Activated CD8-positive, alpha-beta memory T cell treated with anti-CD3 and anti-CD28 coated beads for 36 hours (primary cell): ENCODE results near the gene MFSD11. TPM values are rescaled to one million over a fixed set of nuclear protein-coding genes. Genes with fewer than 3 reads are reported as not detected.
"Not testable (repeated sequence)": the region's sequence is repeated elsewhere in the genome, so short reads cannot be mapped to it uniquely, and the experiment has no call there.

Experiments
- CTCF ChIA-PET: fragments of 350-600 bp; sonication (Branson Sonifier 250); formaldehyde crosslinking; loops from one replicate; lab custom pipeline; 2021; ENCODE audit warnings: antibody characterized with exemption; lab: Charles Lee
- POLR2A ChIA-PET: fragments of 350-600 bp; sonication (Branson Sonifier 250); formaldehyde crosslinking; loops from one replicate; lab custom pipeline; 2021; ENCODE audit warnings: antibody characterized with exemption; lab: Charles Lee
- total RNA-seq, 2 experiments: library from RNA; stranded (reverse); gene quantifications; one replicate each; pipeline ENCODE4 v1.2.3, GENCODE V29; 2021

MFSD11 gene
- total RNA-seq: 10 to 100 TPM; 17.3 to 19.8 TPM

DNA sequence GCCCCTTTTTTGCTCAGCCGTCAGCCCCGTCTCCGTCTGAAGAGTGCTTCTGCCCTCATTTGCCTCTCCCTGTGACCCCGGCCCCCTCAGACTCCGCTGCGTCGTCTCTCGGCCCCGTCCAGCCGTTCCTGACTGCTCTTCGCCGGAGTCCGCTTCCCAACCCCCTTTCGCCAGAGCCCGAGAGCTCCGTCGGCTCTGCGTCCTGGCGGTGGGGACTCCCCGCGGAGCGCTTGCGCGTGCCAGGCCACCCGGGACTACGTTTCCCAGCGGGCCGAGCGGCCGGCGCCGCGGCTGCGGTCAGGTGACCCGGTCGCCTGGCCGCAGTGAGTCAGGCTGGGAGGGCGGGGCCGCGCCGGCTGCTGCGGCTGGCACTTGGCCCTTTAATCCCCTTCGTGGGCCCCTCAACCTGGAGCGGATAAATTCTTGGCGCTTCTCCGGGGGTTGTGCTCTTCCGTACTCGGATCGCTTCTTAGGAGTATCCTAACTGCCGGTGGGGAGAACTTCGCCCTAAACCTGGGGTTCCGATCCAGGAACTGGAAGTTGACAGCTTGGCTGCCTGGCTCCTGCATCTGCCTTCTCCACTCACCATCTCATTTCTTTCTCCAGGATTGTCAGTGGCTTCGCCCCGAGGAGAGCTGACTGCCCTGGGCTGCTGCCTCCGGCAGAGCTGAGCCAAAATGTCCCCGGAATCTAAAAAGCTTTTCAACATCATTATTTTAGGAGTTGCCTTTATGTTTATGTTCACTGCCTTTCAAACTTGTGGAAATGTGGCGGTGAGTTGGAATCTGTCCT lies at the start of gene MFSD11:
Gene MFSD11 (plus strand): TSS at position 444 of the 792 bp plus-strand sequence. CDS start 234 bp downstream, at position 678.
- ChIA-PET CTCF (interaction anchor here (0.9 to 3.3 kb wide), 2 partner anchors 11 to 35 kb away, joined by 3 to 18 read pairs; partner anchors contain the start of genes JMJD6 and METTL23), POLR2A (interaction anchor here (0.6 to 5.5 kb wide), 5 partner anchors 11 to 469 kb away, joined by 3 to 87 read pairs (median 5); partner anchors contain the start of genes JMJD6 and METTL23)

DNA sequence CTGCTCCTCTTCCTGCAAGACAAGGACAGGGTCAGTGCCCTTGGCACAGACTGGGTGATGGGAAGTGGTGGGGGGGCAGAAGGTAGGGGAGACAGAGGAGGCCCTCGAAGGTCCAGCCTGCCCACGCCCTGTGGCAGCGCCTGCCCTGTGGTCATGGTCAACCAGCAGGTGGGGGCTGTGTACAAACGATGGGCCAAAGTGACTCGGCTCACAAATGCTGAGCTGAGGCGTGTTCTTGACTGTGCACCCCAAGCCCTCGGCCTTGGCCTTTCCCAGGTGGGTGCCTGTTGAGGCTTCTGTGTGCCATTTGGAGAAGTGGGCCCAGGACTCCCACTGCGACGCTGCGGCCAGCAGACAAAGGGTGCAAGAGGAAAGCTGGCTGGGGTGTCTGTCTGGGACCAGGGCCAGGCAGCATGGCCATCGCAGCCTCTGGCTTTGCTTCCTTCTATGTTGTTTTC lies 49.7 kb upstream of the MFSD11 start:
- POLR2A ChIA-PET: no interaction called here
- CTCF ChIA-PET: no interaction called here

DNA sequence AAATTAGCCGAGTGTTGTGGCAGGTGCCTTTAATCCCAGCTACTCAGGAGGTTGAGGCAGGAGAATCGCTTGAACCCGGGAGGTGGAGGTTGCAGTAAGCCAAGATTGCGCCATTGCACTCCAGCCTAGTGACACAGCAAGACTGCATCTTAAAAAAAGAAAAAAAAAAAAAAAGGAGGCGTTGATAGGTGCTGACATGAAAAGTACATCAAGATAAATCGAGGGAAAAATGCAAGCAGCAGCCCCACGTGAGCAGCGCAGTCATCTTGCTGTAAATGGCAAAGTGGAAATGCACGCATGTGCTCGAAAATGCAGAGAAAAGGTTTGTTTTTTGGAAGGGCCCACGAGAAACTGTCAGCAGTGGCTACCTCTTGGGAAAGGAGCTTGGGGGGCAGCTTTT lies 48.1 kb upstream of the MFSD11 start:
- CTCF ChIA-PET: interaction anchor here (0.6 to 1.2 kb wide), 4 partner anchors 9 to 167 kb away, joined by 3 to 5 read pairs (median 4); no protein-coding TSS in a partner anchor

DNA sequence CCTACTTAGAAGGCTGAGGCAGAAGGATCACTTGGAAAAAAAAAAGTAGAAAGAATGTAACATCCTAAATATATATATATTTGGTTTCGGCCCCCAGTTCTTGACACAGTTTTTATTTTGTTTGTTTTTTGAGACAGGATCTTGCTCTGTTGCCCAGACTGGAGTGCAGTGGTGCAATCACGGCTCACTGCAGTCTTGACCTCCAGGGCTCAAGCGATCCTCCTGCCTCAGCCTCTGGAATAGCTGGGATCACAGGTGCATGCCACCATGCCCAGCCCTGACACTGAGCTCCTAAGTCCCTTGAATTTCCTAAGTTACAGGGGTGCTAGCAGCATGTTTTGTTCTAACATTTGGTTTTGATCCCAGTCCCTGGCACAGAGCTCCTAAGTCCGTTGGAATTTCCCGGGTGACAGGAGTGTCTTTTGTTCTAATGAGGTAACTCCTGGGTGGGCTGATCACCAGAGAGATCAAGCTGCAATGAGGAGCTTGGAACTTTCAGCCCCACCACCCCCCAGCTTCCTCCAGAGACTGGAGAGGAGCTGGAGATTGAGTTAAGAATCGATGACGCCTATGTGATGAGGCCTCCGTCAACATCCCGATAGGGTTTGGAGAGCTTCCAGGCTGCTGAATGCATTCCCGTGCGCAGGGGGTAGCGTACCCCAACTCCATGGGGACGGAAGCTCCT lies 47.2 kb upstream of the MFSD11 start:
- CTCF ChIA-PET: interaction anchor here (0.9 to 1.2 kb wide), 3 partner anchors 9 to 168 kb away, joined by 3 to 5 read pairs (median 3); partner anchors contain the start of gene MXRA7
- POLR2A ChIA-PET: no interaction called here

More for the DNA sequence above, 48.1 kb upstream of the MFSD11 start:
- POLR2A ChIA-PET: interaction anchor here (0.6 kb wide), 1 partner anchor 204 kb away, joined by 4 read pairs; no protein-coding TSS in a partner anchor

DNA sequence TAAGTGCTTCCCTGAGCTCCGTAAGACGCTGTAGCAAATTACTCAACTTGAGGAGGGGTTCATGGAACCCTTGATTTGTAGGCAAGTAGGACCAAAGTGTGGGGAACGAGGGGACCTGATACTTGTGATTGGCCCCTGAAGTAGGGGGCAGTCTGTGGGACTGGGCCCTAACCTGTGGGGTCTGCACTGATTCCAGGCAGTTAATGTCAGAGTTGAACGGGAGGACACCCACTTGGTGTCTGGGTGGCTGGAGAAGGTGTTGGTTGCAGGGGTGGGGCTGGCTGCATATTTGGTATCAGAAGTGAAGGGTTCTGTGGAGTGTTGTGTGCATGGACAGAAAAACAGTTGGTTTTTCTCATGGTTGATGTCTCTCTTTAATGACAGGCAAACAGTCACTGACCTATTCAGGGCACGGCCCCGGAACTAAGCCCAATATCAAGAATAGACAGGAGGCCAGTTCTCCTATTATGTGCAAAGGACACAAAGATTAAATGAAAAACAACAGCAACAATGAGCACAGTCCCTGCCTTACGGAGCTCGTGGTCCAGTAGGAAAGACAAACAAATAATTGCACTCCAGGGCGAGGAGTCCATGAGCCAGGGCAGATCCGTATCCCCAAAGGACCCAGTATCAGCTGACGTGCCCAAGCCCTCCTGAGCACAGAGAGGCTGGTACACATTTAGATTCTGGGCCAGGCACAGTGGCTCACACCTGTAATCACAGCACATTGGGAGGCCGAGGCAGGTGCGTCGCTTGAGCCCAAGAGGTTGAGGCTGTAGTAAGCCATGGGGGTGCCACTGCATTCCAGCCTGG lies 46.3 kb upstream of the MFSD11 start:
- CTCF ChIA-PET: interaction anchor here (0.9 to 1.1 kb wide), 2 partner anchors 10 to 19 kb away, joined by 3 read pairs; partner anchors contain the start of gene MXRA7

DNA sequence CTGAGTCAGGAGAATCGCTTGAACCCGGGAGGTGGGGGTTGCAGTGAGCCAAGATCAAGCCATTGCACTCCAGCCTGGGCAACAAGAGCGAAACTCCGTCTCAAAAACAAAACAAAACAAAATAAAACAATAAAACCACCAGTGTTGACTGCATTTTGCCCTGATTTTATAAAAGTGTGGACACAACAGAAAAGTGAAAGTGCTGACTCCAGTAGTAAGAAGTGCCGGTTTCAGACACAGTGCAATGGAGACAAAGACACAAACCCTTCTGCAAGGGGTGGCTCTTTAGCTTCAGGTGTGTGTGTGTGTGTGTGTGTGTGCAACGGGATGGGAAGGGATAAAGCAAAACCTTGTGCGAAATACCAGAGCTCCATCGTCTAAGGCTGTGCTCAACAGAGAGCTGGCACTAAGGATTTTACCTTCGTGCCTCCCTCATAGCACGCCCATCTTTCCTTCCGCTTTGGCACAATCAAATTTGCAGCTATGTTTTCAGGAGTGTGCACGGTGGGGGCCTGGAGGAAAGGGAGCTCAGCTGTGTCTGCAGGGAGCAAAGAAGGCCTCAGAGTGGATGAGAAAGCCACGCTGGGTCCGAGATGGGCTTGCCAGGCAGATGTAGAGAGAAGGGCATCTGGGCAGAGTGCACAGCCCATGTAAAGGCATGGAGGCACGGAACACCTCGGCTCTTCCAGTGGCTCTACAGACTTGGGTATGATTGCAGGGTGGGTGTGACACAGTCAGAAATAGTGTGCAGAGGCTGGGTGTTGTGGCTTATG lies 42.7 kb upstream of the MFSD11 start:
- POLR2A ChIA-PET: interaction anchor here (0.7 kb wide), 1 partner anchor 174 kb away, joined by 3 read pairs; no protein-coding TSS in a partner anchor
- CTCF ChIA-PET: no interaction called here

More for the DNA sequence above, 46.3 kb upstream of the MFSD11 start:
- POLR2A ChIA-PET: no interaction called here

DNA sequence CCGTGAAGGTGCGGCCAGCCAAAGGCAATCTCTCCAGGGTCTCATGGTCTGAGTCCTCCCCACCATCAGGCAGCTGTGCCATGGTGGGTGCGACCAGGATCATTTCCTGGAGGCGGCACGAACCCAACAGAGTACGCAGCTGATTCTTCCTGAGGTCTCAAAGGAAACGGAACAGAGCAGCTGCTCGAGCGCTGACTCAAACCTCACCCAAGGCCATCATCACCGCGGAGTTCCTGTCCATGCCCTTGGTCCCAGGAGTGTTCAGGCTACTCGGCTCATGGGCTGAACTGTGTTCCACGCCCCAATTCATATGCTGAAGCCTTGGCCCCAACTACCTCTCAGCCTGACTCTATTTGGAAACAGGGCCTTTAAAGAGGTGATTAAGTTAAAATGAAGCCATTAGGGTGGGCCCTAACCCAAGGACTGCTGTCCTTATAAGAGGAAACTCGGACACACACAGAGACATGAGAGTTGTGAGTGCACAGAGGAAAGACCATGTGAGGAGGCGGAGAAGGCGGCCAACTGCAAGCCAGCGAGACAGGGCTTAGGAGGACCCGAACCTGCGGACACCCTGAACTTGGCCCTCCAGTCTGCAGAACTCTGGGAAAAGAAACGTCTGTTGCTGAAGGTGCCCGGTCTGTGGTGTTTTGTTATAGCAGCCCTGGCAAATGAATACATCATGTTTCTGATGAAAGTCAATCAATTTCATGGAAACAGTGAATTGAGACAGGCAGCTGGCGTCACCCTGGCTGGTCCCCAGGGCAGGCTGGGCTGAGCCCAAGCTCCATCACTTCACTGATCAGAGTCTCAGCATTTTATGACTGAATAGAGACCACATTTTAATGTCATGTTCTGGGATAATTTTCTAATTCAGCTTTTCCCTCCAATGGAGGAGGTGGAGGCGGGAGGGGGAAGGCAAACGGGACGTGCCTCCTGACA lies 40.9 kb upstream of the MFSD11 start:
- CTCF ChIA-PET: interaction anchor here (1.6 kb wide), 1 partner anchor 26 kb away, joined by 3 read pairs; no protein-coding TSS in a partner anchor
- POLR2A ChIA-PET: interaction anchor here (0.6 kb wide), 1 partner anchor 141 kb away, joined by 4 read pairs; no protein-coding TSS in a partner anchor

DNA sequence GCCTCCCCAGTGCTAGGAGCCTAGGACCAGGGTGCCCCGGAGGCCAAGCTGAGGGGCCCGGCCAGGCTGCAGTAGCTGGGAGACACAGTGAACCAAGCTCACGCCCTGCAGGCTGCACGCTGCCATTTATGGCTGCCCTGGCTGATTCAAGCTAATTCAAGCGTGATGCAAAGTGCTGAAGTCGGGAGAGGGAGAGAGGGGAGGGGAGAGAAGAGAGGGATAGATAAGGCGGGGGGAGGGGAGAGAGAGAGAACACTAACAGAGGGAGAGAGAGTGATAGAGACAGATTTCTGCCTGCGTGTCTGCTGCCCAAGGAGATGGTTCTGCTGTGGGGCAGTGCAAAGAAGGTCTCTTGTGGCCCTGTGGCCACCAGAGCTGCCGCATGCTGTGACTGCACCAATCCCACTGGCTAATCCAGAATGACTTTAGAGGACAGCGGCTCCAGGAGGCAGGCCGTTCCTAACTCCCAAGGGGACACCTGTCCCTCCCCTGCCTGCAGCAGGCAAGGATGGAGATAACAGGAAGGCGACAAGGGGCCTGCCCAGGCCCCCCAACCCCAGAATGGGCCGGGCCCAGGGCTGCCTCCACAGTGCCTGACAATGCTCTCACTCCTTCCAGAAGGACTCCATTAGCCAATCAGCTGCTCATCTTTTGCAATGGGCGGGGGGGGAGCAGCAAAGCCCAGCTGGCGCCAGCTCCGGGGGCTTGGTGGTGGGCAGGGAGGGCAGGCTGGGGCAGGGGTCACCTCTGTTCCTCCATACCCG lies 40.0 kb upstream of the MFSD11 start:
- CTCF ChIA-PET: interaction anchor here (1.6 kb wide), 1 partner anchor 25 kb away, joined by 3 read pairs; no protein-coding TSS in a partner anchor

DNA sequence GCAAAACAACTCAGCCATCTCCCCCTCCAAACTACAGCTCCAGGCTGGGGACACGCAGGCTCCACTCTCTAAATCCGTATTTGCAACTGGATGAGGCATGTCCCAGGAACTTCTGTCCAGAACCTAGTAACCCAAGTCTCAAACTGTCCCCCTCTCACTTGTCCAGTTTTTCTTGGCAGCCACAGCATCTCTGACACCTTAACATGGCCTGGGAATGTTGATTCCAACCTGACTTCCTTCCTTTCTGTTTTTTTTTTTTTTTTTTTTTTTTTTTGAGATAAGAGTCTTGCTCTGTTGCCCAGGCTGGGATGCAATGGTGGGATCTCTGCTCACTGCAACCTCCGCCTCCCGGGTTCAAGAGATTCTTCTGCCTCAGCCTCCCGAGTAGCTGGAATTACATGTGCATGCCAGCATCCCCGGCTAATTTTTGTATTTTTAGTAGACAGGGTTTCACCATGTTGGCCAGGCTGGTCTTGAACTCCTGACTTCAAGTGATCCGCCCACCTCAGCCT lies 39.4 kb upstream of the MFSD11 start:
- POLR2A ChIA-PET: not testable (repeated sequence)
- CTCF ChIA-PET: interaction anchor here (0.6 to 1.6 kb wide), 2 partner anchors 8 to 24 kb away, joined by 3 read pairs; no protein-coding TSS in a partner anchor

More for the DNA sequence above, 40.0 kb upstream of the MFSD11 start:
- POLR2A ChIA-PET: interaction anchor here (0.6 kb wide), 1 partner anchor 141 kb away, joined by 4 read pairs; no protein-coding TSS in a partner anchor

DNA sequence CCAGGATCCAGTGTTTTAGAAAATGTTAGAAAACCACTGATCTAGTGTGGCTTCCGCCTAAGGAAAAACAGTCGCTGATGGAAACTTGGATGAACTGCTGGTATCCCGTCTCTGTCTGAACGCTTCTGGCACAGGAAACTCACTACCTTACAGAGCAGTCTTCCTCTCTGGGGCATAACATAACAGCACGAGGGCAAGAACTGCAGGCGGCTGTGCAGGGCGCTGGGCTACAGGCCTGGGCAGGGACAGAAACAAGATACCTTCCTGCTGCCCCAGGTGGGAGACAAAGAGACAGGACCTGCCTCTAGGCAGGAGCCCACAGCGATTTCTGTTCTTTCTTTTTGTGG lies 37.7 kb upstream of the MFSD11 start:
- ChIA-PET POLR2A (no interaction called here), CTCF (no interaction called here)

DNA sequence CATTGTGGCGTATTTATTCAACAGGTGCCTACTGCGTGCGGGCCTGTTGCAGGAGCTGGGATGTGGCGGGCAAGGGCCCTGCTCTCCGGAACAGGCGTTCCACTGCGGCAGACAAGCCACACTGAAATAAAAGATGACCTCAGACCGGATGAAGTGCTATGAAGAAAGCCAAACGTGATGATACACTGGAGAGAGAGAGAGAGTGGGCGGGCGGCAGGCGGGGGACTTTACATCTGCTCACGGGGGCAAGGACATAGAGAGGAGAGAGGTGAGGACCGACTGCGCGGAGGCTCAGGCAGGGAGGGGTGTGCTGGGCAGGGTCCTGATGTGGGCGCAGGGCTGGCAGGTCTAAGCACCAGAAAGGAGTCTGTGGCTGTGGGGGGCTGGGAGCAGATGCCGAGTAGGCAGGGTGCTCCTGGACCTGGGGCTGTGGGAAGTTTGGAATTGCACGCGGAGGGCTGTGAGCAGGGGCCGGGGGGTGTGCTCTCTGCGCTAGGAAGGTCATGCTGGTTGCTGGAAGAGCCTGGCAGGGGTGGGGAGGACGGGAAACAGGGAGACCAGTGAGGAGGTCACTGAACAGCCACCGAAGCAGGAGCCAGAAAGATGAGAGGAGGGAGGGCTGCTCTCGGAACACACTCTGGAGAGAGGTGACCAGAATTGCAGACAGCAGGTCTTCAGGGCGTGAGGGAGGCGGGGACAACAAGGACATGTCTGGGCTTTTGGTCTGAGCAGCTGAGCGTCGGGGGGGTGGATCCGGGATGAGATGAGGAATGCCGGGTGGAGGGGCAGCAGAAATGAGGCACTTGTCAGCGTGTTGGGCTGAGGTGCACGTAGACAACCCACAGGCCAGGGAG lies 37.1 kb upstream of the MFSD11 start:
- POLR2A ChIA-PET: no interaction called here
- CTCF ChIA-PET: interaction anchor here (1.0 kb wide), 1 partner anchor 14 kb away, joined by 3 read pairs; no protein-coding TSS in a partner anchor

DNA sequence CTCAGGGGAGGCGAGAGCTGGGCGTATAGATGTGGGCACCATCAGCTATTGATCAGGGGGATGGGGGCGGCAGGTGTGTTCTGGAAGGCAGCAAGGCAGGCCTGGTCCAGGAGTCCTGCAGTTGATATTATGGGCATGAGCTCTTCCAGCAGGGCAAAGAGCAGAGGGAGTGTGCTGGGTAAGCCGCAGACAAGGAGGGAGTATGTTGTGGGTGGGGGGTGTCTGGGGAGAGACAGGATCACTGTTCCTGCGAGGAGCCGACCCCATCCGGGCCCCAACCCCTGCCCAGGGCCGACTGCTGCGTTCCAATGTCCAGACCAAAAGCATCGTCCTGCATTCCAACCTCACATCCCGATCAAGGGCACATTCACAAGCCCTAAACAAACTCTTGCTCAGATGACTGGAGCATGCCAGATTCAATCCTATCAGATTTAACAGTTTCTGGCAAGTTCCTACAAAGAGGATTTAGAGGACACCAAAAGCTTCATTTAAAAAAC lies 36.4 kb upstream of the MFSD11 start:
- CTCF ChIA-PET: interaction anchor here (0.6 to 1.0 kb wide), 3 partner anchors 11 to 20 kb away, joined by 3 to 4 read pairs (median 3); no protein-coding TSS in a partner anchor

DNA sequence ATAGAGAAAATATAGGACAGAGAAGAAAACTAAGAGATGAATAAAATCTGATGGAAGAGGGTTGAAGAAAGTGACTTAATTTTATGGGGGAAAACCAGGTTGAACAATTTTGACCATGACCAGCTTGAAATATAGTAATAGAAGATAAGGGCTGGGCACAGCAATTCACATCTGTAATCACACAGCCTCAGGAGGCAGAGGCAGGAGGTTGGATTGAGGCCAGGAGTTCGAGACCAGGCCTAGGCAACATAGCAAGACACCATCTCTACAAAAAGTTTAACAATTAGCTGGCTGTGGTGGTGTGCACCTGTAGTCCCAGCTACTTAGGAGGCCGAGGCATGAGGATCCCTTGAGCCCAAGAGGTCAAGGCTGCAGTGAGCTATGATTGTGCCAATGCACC lies 35.8 kb upstream of the MFSD11 start:
- ChIA-PET POLR2A (no interaction called here), CTCF (interaction anchor here (0.6 to 1.0 kb wide), 3 partner anchors 12 to 20 kb away, joined by 3 to 4 read pairs (median 3); no protein-coding TSS in a partner anchor)

More for the DNA sequence above, 36.4 kb upstream of the MFSD11 start:
- POLR2A ChIA-PET: no interaction called here

DNA sequence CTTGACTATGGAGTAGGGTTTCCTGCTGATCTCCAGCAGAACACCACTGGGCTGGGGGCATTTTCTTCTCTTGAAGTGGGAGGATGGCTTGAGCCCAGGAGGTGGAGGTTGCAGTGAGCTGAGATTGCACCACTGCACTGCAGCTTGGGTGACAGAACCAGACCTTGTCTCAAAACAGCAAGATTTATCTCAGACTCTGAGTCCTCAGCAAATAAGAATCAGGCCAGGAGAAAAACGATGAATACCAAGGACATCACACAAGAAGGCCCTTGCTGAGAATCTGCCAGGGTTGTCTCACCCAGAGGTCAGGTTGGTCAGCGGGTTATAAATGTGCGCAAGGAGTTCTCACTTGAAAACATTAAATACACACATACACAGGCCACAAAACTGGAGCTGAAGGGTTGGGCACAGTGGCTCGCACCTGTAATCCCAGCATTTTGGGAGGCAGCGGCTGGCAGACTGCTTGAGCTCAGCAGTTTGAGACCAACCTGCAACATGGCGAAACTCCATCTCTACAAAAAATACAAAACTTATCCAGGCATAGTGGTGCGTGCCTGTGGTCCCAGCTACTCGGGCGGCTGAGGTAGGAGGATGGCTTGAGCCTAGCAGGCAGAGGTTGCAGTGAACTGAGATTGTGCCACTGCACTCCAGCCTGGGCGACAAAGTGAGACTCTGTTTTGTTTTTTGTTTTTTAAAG lies 34.8 kb upstream of the MFSD11 start:
- ChIA-PET CTCF (no interaction called here), POLR2A (no interaction called here)
